Measurements from ENCODE around the gene STUM.

DNA sequence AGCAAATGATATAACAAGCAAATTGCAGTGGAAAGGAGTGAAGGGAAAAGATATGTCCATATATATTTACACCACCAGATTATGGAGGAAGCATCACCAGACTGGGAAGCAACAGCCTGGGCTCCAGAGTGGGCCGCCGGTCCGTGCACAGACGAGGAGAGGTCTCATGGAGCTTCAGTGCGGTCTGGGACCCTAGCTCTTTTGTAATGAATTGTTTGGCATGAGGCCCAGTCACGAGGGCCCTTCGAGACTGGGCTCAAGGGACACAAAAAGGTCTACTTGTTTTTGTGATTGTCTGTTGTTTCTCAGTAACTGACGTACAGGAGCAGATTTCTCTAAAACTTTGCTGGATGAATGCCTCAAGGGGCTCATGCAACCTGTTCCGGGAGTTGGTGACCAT, 12.9 kb upstream of the STUM start:
- TF ChIP-seq POLR2A (IDR thresholded peaks at IDR 0.05; ENCODE audit: low read length) (no peak), GATA1 (IDR thresholded peaks at IDR 0.05; ENCODE audit: low read depth, low read length) (no peak)

All from erythroblast (primary cell).